ENCODE measurements around the gene CLEC16A.
A peak's percentile ranks its signal among the peaks of the same experiment; 100 is the strongest.
"Not testable (repeated sequence)": the region's sequence is repeated elsewhere in the genome, so short reads cannot be mapped to it uniquely, and the experiment has no call there.

Gene CLEC16A

GRCh38 chr16:10939649-10940234 is 4.6 kb upstream of the CLEC16A start:
- no peak for DNase-seq (ENCODE audit: low spot score)

GRCh38 chr16:10940501-10941079 is 3.8 kb upstream of the CLEC16A start:
- no peak for DNase-seq (ENCODE audit: low spot score)

- peak; percentile 30 for DNase-seq (ENCODE audit: low spot score)
These were observed 3.0 kb upstream of the CLEC16A start for GRCh38 chr16:10941127-10941933.

GRCh38 chr16:10941935-10942351 is 2.4 kb upstream of the CLEC16A start:
- not testable (repeated sequence) for DNase-seq (ENCODE audit: low spot score)

- peak; percentile 92 for DNase-seq (ENCODE audit: low spot score)
These were observed 1.9 kb upstream of the CLEC16A start, which contains the start of gene DEXI for GRCh38 chr16:10942352-10943063. TSS of gene DEXI (minus strand) at chr16:10942468. CDS start at chr16:10942005, 463 bp downstream.

GRCh38 chr16:10943064-10943353 is 1.4 kb upstream of the CLEC16A start:
- DNase-seq (ENCODE audit: low spot score): no peak

GRCh38 chr16:10945065-10945787 is 862 bp downstream of the CLEC16A start:
- no peak for DNase-seq (ENCODE audit: low spot score)

- DNase-seq (ENCODE audit: low spot score): peak; percentile 46
These were observed 1.9 kb downstream of the CLEC16A start for GRCh38 chr16:10946308-10946707.

GRCh38 chr16:10947211-10947787 is 2.9 kb downstream of the CLEC16A start:
- DNase-seq (ENCODE audit: low spot score): no peak

- peak; percentile 65 for DNase-seq (ENCODE audit: low spot score)
These were observed 5.1 kb downstream of the CLEC16A start for GRCh38 chr16:10949424-10949970.

- DNase-seq (ENCODE audit: low spot score): peak; percentile 42
These were observed 6.0 kb downstream of the CLEC16A start for GRCh38 chr16:10950393-10950792.

GRCh38 chr16:10951026-10951425 is 6.7 kb downstream of the CLEC16A start:
- DNase-seq (ENCODE audit: low spot score): no peak

GRCh38 chr16:10954903-10955302 is 10.5 kb downstream of the CLEC16A start:
- DNase-seq (ENCODE audit: low spot score): no peak

GRCh38 chr16:10957771-10958482 is 13.6 kb downstream of the CLEC16A start:
- no peak for DNase-seq (ENCODE audit: low spot score)

GRCh38 chr16:10959161-10959560 is 14.8 kb downstream of the CLEC16A start:
- DNase-seq (ENCODE audit: low spot score): no peak

GRCh38 chr16:10961231-10961630 is 16.9 kb downstream of the CLEC16A start:
- peak; percentile 81 for DNase-seq (ENCODE audit: low spot score)

- DNase-seq (ENCODE audit: low spot score): peak; percentile 81
These were observed 19.9 kb downstream of the CLEC16A start for GRCh38 chr16:10964039-10964890.

- no peak for DNase-seq (ENCODE audit: low spot score)
These were observed 20.5 kb downstream of the CLEC16A start for GRCh38 chr16:10964891-10965326.

GRCh38 chr16:10965440-10966061 is 21.2 kb downstream of the CLEC16A start:
- DNase-seq (ENCODE audit: low spot score): no peak
